Uterus (tissue), 2 donors: ENCODE data around the gene FDXR.

Experiments
- POLR2A ChIP-seq, 2 donors: fragments of 450-650 bp; IDR thresholded peaks; one replicate each; pipeline ENCODE4 v1.6.1; 2016; ENCODE audit warnings: antibody characterized with exemption in 2 of 2, mild to moderate bottlenecking in 1 of 2, moderate library complexity in 1 of 2
- TF ChIP-seq, protein P1 (sequence below), 4 experiments: fragments of 200-600 bp in 2 of 4; fragments of 450-650 bp in 2 of 4; sonication (generic) in 2 of 4; IDR thresholded peaks; one replicate each; pipeline ENCODE4 v1.5.1; 2016 to 2019; ENCODE audit warnings: antibody characterized with exemption in 4 of 4, mild to moderate bottlenecking in 2 of 4, moderate library complexity in 1 of 4

GRCh38 chr17:74857191-74857590, 15.6 kb downstream of the FDXR start:
- TF ChIP-seq, protein P1, sequence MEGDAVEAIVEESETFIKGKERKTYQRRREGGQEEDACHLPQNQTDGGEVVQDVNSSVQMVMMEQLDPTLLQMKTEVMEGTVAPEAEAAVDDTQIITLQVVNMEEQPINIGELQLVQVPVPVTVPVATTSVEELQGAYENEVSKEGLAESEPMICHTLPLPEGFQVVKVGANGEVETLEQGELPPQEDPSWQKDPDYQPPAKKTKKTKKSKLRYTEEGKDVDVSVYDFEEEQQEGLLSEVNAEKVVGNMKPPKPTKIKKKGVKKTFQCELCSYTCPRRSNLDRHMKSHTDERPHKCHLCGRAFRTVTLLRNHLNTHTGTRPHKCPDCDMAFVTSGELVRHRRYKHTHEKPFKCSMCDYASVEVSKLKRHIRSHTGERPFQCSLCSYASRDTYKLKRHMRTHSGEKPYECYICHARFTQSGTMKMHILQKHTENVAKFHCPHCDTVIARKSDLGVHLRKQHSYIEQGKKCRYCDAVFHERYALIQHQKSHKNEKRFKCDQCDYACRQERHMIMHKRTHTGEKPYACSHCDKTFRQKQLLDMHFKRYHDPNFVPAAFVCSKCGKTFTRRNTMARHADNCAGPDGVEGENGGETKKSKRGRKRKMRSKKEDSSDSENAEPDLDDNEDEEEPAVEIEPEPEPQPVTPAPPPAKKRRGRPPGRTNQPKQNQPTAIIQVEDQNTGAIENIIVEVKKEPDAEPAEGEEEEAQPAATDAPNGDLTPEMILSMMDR (IDR thresholded peaks at IDR 0.05), result no peak
- TF ChIP-seq POLR2A (IDR thresholded peaks at IDR 0.05), result no peak
